ENCODE data around the gene CAPN3. TPM values are rescaled to one million over a fixed set of nuclear protein-coding genes. Genes with fewer than 3 reads are reported as not detected.

CAPN3 gene
- total RNA-seq, 2 donors from 2014 or later: 19.8 to 37.0 TPM

DNA sequence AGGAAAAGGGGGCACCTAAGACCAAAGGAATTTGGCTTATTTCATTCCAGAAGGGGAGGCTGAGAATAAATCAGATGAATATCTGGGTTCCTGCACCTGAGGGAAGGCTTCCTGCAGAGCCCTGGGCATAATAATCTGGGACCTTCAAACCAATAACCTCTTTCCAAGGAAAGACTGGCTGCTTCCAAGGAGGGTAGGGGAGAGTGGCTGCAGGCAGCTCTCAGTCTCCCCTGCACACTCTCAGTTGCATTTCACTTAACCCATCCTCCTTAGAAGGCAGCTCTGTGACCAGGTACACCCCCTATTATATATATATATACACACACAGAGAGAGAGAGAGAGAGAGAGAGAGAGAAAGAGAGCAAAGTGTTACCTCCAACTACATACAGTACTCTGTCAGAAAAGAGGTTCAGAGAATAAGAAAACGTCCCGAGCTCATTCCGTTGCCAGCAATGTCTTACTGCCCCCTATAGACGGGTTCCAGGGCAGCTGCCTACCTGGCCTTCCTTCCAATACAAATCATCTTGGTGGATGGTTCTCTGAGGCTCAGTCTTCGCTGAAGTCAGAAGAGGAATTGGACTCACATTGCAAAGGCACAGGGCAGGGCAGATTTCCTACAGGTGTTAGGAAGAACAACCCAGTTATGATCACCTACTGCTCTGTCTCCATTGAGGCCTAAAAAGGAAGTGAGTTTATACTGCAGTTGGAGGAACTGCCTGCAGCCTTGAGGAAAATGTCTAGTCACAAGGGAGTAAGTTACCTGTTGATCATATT is 26.1 kb downstream of the CAPN3 start:
- Histone ChIP-seq H3K27me3 (replicated peaks; ENCODE audit: insufficient read depth) (no peaks in the 10 kb centered on the region), H3K27ac (no peak overlapping the region), H3K4me3 (no peak overlapping the region), H3K36me3 (peaks cover 6% of the 10 kb centered on the region), H3K4me1 (ENCODE audit: control insufficient read depth in 1 of 2, low read depth in 2 of 2) (no peaks in the 10 kb centered on the region), H3K9me3 (no peaks in the 10 kb centered on the region)
- TF ChIP-seq, protein P1, sequence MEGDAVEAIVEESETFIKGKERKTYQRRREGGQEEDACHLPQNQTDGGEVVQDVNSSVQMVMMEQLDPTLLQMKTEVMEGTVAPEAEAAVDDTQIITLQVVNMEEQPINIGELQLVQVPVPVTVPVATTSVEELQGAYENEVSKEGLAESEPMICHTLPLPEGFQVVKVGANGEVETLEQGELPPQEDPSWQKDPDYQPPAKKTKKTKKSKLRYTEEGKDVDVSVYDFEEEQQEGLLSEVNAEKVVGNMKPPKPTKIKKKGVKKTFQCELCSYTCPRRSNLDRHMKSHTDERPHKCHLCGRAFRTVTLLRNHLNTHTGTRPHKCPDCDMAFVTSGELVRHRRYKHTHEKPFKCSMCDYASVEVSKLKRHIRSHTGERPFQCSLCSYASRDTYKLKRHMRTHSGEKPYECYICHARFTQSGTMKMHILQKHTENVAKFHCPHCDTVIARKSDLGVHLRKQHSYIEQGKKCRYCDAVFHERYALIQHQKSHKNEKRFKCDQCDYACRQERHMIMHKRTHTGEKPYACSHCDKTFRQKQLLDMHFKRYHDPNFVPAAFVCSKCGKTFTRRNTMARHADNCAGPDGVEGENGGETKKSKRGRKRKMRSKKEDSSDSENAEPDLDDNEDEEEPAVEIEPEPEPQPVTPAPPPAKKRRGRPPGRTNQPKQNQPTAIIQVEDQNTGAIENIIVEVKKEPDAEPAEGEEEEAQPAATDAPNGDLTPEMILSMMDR (IDR thresholded peaks at IDR 0.05): no peak
- DNase-seq (ENCODE audit: low spot score): no peak
- ATAC-seq (ENCODE audit: insufficient number of reproducible peaks, low FRiP score, low read depth): no peak

DNA sequence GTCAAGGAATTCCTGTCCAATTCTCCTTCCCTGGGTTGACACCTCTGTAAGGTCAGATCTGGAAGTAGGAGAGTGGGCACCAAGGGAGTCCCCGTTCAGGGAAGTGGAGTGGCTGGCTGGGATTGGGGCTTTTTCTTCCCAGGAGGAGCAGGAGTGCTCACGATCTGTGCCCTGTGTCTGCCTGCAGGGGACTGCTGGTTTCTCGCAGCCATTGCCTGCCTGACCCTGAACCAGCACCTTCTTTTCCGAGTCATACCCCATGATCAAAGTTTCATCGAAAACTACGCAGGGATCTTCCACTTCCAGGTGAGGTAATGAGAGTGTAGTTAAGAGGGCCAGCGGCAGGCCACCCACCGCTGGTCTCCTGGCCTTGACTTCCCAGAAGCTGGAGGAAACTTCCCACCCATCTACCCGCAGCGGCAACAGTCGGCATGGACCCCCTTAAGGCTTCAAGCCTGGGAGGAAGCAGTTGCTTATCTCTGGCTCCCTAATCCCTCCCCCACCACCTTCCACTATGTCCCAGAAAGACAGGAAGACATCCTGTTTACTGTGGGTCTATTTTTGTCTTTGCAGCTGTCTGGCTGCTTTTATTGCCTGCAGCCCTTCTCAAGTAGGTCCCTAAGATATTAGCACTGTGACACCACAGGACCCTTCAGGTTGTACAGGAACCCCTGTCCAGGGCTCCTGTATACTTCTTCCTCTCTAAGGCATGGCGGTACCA is 26.8 kb downstream of the CAPN3 start:
- no peak for ATAC-seq (ENCODE audit: insufficient number of reproducible peaks, low FRiP score, low read depth)
- DNase-seq (ENCODE audit: low spot score): no peak
- Histone ChIP-seq H3K9me3 (no peaks in the 10 kb centered on the region), H3K36me3 (peaks cover 6% of the 10 kb centered on the region), H3K27me3 (replicated peaks; ENCODE audit: insufficient read depth) (no peaks in the 10 kb centered on the region), H3K4me1 (ENCODE audit: control insufficient read depth in 1 of 2, low read depth in 2 of 2) (no peaks in the 10 kb centered on the region), H3K4me3 (no peak overlapping the region), H3K27ac (no peak overlapping the region)
- TF ChIP-seq, protein P1 (IDR thresholded peaks at IDR 0.05): no peak

DNA sequence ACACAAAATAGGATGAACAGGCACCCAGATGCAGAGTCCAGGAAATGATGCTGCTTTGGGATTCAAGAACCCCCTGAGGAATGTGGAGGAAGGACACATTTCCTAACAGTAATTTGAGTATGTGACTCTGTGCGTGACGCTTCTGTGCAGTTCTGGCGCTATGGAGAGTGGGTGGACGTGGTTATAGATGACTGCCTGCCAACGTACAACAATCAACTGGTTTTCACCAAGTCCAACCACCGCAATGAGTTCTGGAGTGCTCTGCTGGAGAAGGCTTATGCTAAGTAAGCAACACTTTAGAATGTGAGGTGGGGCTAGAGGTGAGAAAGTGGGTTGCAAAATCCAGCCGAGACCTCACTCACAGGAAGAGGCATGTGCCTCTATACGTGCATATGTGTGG is 28.3 kb downstream of the CAPN3 start:
- no peak for DNase-seq (ENCODE audit: low spot score)
- H3K27ac ChIP-seq: no peak overlapping the region
- no peak overlapping the region for H3K4me3 ChIP-seq
- no peaks in the 10 kb centered on the region for H3K27me3 ChIP-seq (replicated peaks; ENCODE audit: insufficient read depth)
- no peaks in the 10 kb centered on the region for H3K9me3 ChIP-seq
- H3K36me3 ChIP-seq: peaks cover 6% of the 10 kb centered on the region
- no peak for ATAC-seq (ENCODE audit: insufficient number of reproducible peaks, low FRiP score, low read depth)
- H3K4me1 ChIP-seq (ENCODE audit: control insufficient read depth in 1 of 2, low read depth in 2 of 2): no peaks in the 10 kb centered on the region
- TF ChIP-seq, protein P1 (IDR thresholded peaks at IDR 0.05): no peak

DNA sequence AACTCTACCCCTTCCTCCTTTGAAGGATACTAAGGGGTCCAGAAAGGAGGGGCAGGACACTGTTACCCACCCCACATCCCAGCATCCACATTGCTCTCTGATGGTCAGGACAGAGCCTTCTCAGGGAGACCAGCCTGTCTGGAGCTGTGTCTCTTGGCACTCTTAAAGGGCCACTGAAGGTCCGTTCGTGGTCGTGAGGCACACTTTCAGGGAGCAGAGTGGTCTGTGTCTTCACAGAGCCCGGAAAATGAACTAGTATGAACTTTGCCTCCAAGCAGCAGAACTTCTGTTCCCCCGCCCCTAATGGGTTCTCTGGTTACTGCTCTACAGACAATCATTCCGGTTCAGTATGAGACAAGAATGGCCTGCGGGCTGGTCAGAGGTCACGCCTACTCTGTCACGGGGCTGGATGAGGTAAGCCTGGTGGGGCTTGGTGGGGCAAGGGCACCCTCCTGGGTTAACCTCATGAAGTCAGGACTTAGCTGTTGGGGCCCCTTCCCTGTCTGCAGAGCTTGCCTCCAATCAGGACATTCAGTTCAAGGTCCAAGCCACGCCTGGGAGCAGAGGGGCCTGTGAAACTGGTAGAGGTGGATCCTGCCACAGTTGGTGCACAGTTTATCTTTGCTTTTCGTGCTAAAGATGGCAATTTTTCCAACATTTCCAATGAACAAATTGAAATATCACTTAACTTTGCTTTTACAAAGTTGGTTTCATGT is 33.2 kb downstream of the CAPN3 start:
- no peaks in the 10 kb centered on the region for H3K27me3 ChIP-seq (replicated peaks; ENCODE audit: insufficient read depth)
- no peaks in the 10 kb centered on the region for H3K4me1 ChIP-seq (ENCODE audit: control insufficient read depth in 1 of 2, low read depth in 2 of 2)
- TF ChIP-seq, protein P1 (IDR thresholded peaks at IDR 0.05): no peak
- H3K36me3 ChIP-seq: peaks cover 6% of the 10 kb centered on the region
- H3K9me3 ChIP-seq: no peaks in the 10 kb centered on the region
- H3K27ac ChIP-seq: no peak overlapping the region
- ATAC-seq (ENCODE audit: insufficient number of reproducible peaks, low FRiP score, low read depth) (no peak), DNase-seq (ENCODE audit: low spot score) (no peak)
- H3K4me3 ChIP-seq: no peak overlapping the region

DNA sequence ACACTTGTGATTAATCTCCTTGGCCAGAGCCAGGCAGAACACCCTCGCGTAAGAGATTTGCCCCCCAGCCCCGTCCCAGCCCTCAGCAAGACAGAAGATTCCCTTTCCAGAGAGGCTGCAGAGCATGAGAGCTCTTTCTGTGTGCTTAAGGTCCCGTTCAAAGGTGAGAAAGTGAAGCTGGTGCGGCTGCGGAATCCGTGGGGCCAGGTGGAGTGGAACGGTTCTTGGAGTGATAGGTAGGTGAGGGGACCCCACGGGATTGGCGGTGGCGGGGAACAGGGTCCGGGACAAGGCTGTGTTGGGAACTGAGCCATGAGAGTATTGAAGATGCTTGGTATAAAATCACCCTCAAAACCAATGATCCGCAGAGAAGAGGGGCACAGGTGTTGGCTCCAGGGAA is 34.8 kb downstream of the CAPN3 start:
- Histone ChIP-seq H3K36me3 (peaks cover 3% of the 10 kb centered on the region), H3K4me3 (no peak overlapping the region), H3K4me1 (ENCODE audit: control insufficient read depth in 1 of 2, low read depth in 2 of 2) (no peaks in the 10 kb centered on the region), H3K27me3 (replicated peaks; ENCODE audit: insufficient read depth) (no peaks in the 10 kb centered on the region), H3K9me3 (no peaks in the 10 kb centered on the region), H3K27ac (no peak overlapping the region)
- no peak for DNase-seq (ENCODE audit: low spot score)
- no peak for ATAC-seq (ENCODE audit: insufficient number of reproducible peaks, low FRiP score, low read depth)
- TF ChIP-seq, protein P1 (IDR thresholded peaks at IDR 0.05): no peak
